ENCODE measurements around the gene ACTN3. TPM values are rescaled to one million over a fixed set of nuclear protein-coding genes. Genes with fewer than 3 reads are reported as not detected.
A peak's percentile ranks its signal among the peaks of the same experiment; 100 is the strongest.

Gene ACTN3
- total RNA-seq, 2 donors from 2014 or later = not detected

- no peak overlapping the region for H3K4me3 ChIP-seq
- H3K36me3 ChIP-seq (replicated peaks in 1 of 2; ENCODE audit: insufficient read depth in 1 of 2, low read depth in 2 of 2) = no peaks in the 10 kb centered on the region
- peaks cover 9% of the 10 kb centered on the region for H3K4me1 ChIP-seq
- no peaks in the 10 kb centered on the region for H3K9me3 ChIP-seq
- ATAC-seq (no peak), DNase-seq (no peak)
- intact Hi-C loops (cut with DNase I) = no loop called here
- no peak overlapping the region for H3K27ac ChIP-seq
- no peaks in the 10 kb centered on the region for H3K27me3 ChIP-seq
- whole genome bisulfite sequencing, 2 donors = 54 to 74% methylated on average over 3 of the region's 3 CpGs
- TF ChIP-seq CTCF (IDR thresholded peaks at IDR 0.05) = no peak
- no peak for TF ChIP-seq POLR2A (IDR thresholded peaks at IDR 0.05)
Observed at GRCh38 chr11:66555416-66555815, 8.7 kb downstream of the ACTN3 start.

- Histone ChIP-seq H3K4me1 (peaks cover 9% of the 10 kb centered on the region), H3K4me3 (no peak overlapping the region), H3K9me3 (no peaks in the 10 kb centered on the region), H3K27ac (no peak overlapping the region), H3K36me3 (replicated peaks in 1 of 2; ENCODE audit: insufficient read depth in 1 of 2, low read depth in 2 of 2) (no peaks in the 10 kb centered on the region), H3K27me3 (no peaks in the 10 kb centered on the region)
- ATAC-seq (no peak), DNase-seq (no peak)
- intact Hi-C loops (cut with DNase I) = no loop called here
- no peak for TF ChIP-seq POLR2A (IDR thresholded peaks at IDR 0.05)
- TF ChIP-seq CTCF (IDR thresholded peaks at IDR 0.05) = no peak
- WGBS, 2 donors = 68 to 75% methylated on average over 5 to 7 of the region's 7 CpGs
Observed at GRCh38 chr11:66556086-66556485, 9.4 kb downstream of the ACTN3 start.

GRCh38 chr11:66557733-66558326 lies 11.1 kb downstream of the ACTN3 start:
- Histone ChIP-seq H3K36me3 (replicated peaks in 1 of 2; ENCODE audit: insufficient read depth in 1 of 2, low read depth in 2 of 2) (no peaks in the 10 kb centered on the region), H3K9me3 (no peaks in the 10 kb centered on the region), H3K4me1 (peaks cover 9% of the 10 kb centered on the region), H3K27ac (no peak overlapping the region), H3K4me3 (no peak overlapping the region), H3K27me3 (no peaks in the 10 kb centered on the region)
- 83 to 100% methylated on average over 1 to 18 of the region's 24 CpGs for WGBS, 2 donors
- intact Hi-C loops (cut with DNase I) = no loop called here
- DNase-seq (no peak), ATAC-seq (no peak)
- TF ChIP-seq POLR2A (IDR thresholded peaks at IDR 0.05) = no peak
- no peak for TF ChIP-seq CTCF (IDR thresholded peaks at IDR 0.05)

GRCh38 chr11:66559142-66559865 lies 12.6 kb downstream of the ACTN3 start:
- Histone ChIP-seq H3K27me3 (no peaks in the 10 kb centered on the region), H3K4me3 (no peak overlapping the region), H3K27ac (no peak overlapping the region), H3K4me1 (peaks cover 9% of the 10 kb centered on the region), H3K36me3 (replicated peaks in 1 of 2; ENCODE audit: insufficient read depth in 1 of 2, low read depth in 2 of 2) (no peaks in the 10 kb centered on the region), H3K9me3 (no peaks in the 10 kb centered on the region)
- no peak for TF ChIP-seq CTCF (IDR thresholded peaks at IDR 0.05)
- no peak for TF ChIP-seq POLR2A (IDR thresholded peaks at IDR 0.05)
- WGBS, 2 donors = 7 to 15% methylated on average over 10 to 40 of the region's 50 CpGs
- intact Hi-C loops (cut with DNase I) = no loop called here
- ATAC-seq = peak; percentile 21
- peak; percentile 28 to 69 (median 46) for DNase-seq

Data from body of pancreas (tissue), 4 donors.